EL (cell line): ENCODE data around the gene BCL2L12.

Source experiments
- DNase-seq: peaks from one replicate; pipeline ENCODE4 v3.0.0-alpha.2; 2016

The BCL2L12 gene

GRCh38 chr19:49642492-49643035 is 23.2 kb upstream of the BCL2L12 start:
- peak; percentile 19 for DNase-seq

- no peak for DNase-seq
Observed at GRCh38 chr19:49643466-49643865, 22.3 kb upstream of the BCL2L12 start.

GRCh38 chr19:49645592-49645991 is 20.1 kb upstream of the BCL2L12 start:
- DNase-seq = no peak

GRCh38 chr19:49645995-49646394 is 19.7 kb upstream of the BCL2L12 start:
- DNase-seq = no peak

GRCh38 chr19:49646586-49646985 is 19.1 kb upstream of the BCL2L12 start:
- DNase-seq = no peak

GRCh38 chr19:49651029-49651819 is 14.5 kb upstream of the BCL2L12 start:
- DNase-seq = no peak

- no peak for DNase-seq
Observed at GRCh38 chr19:49651820-49652550, 13.7 kb upstream of the BCL2L12 start.

- no peak for DNase-seq
Observed at GRCh38 chr19:49652551-49653465, 12.9 kb upstream of the BCL2L12 start.

- DNase-seq = no peak
Observed at GRCh38 chr19:49653466-49653806, 12.3 kb upstream of the BCL2L12 start.

GRCh38 chr19:49654581-49654980 is 11.2 kb upstream of the BCL2L12 start:
- DNase-seq = no peak

- no peak for DNase-seq
Observed at GRCh38 chr19:49655570-49656455, 9.9 kb upstream of the BCL2L12 start.

- no peak for DNase-seq
Observed at GRCh38 chr19:49656456-49657109, 9.2 kb upstream of the BCL2L12 start.

- no peak for DNase-seq
Observed at GRCh38 chr19:49657493-49658138, 8.1 kb upstream of the BCL2L12 start.

- no peak for DNase-seq
Observed at GRCh38 chr19:49658139-49658517, 7.6 kb upstream of the BCL2L12 start.

- no peak for DNase-seq
Observed at GRCh38 chr19:49658566-49659442, 6.9 kb upstream of the BCL2L12 start.

- no peak for DNase-seq
Observed at GRCh38 chr19:49660338-49660961, 5.3 kb upstream of the BCL2L12 start.

GRCh38 chr19:49662011-49662410 is 3.7 kb upstream of the BCL2L12 start:
- DNase-seq = no peak

- no peak for DNase-seq
Observed at GRCh38 chr19:49663224-49663623, 2.5 kb upstream of the BCL2L12 start.
